GM23338 (cell line): ENCODE data around the gene PPIA. TPM values are rescaled to one million over a fixed set of nuclear protein-coding genes. Genes with fewer than 3 reads are reported as not detected.

ENCODE experiments used
- ATAC-seq: fragments of 200-7000 bp; cut with Tn5 transposase; 3 replicates; pipeline ENCODE4 v1.9.1; 2020
- DNase-seq: peaks from one replicate; pipeline ENCODE4 v3.0.0-alpha.2; 2015; ENCODE audit warnings: low spot score
- H2AFZ ChIP-seq: fragments of 200-600 bp; sonication (generic); 2 replicates; pipeline ENCODE4 v1.8.0; 2016; ENCODE audit warnings: antibody characterized with exemption, mild to moderate bottlenecking, moderate library complexity
- H3F3A ChIP-seq: fragments of 200-600 bp; sonication (generic); replicated peaks from 2 replicates; pipeline ENCODE4 v1.8.0; 2017; ENCODE audit warnings: antibody characterized with exemption, mixed run types, low read depth
- H3K27ac ChIP-seq: fragments of 200-600 bp; sonication (generic); 2 replicates; pipeline ENCODE4 v1.6.1; 2016; ENCODE audit warnings: low read depth
- H3K27me3 ChIP-seq: fragments of 200-600 bp; sonication (generic); 2 replicates; pipeline ENCODE4 v1.8.0; 2016; ENCODE audit warnings: mild to moderate bottlenecking, mixed run types, moderate library complexity; ENCODE audit not compliant: insufficient read depth
- H3K36me3 ChIP-seq: fragments of 200-600 bp; sonication (generic); 2 replicates; pipeline ENCODE4 v1.8.0; 2016; ENCODE audit warnings: mild to moderate bottlenecking; ENCODE audit not compliant: insufficient read depth
- H3K4me1 ChIP-seq: fragments of 200-600 bp; sonication (generic); 2 replicates; pipeline ENCODE4 v1.8.0; 2016; ENCODE audit warnings: mild to moderate bottlenecking, moderate library complexity; ENCODE audit not compliant: insufficient read depth
- H3K4me2 ChIP-seq: fragments of 200-600 bp; sonication (generic); 2 replicates; pipeline ENCODE4 v1.7.1; 2017; ENCODE audit warnings: mixed run types
- H3K4me3 ChIP-seq: fragments of 200-600 bp; sonication (generic); 2 replicates; pipeline ENCODE4 v1.6.1; 2016; ENCODE audit warnings: mixed run types
- H3K79me2 ChIP-seq: fragments of 200-600 bp; sonication (generic); replicated peaks from 2 replicates; pipeline ENCODE4 v1.8.0; 2017; ENCODE audit warnings: mild to moderate bottlenecking; ENCODE audit not compliant: insufficient read depth
- H3K9me2 ChIP-seq: fragments of 200-600 bp; sonication (generic); 2 replicates; pipeline ENCODE4 v1.8.0; 2017; ENCODE audit not compliant: insufficient read depth
- H4K20me1 ChIP-seq: fragments of 200-600 bp; sonication (generic); replicated peaks from 2 replicates; pipeline ENCODE4 v1.8.0; 2017; ENCODE audit warnings: mild to moderate bottlenecking; ENCODE audit not compliant: insufficient read depth
- H3K27ac Mint-ChIP-seq: 2 replicates; pipeline ENCODE4 v1.8.0; 2020; ENCODE audit warnings: inconsistent platforms, mild to moderate bottlenecking, moderate library complexity, mixed read lengths
- H3K27me3 Mint-ChIP-seq: 3 replicates; pipeline ENCODE4 v1.8.0; 2022; ENCODE audit warnings: low read depth, mild to moderate bottlenecking, moderate library complexity, mixed read lengths, inconsistent platforms; ENCODE audit not compliant: insufficient read depth, poor library complexity
- H3K36me3 Mint-ChIP-seq: 3 replicates; pipeline ENCODE4 v1.8.0; 2021; ENCODE audit warnings: low read depth, mild to moderate bottlenecking, inconsistent platforms, moderate library complexity, mixed read lengths
- H3K4me1 Mint-ChIP-seq: 3 replicates; pipeline ENCODE4 v1.8.0; 2020; ENCODE audit warnings: mild to moderate bottlenecking, inconsistent platforms, mixed read lengths
- H3K4me3 Mint-ChIP-seq: 3 replicates; pipeline ENCODE4 v1.8.0; 2021; ENCODE audit warnings: moderate library complexity, mild to moderate bottlenecking, inconsistent platforms, mixed read lengths
- H3K9me3 Mint-ChIP-seq: 3 replicates; pipeline ENCODE4 v1.8.0; 2020; ENCODE audit warnings: moderate library complexity, mild to moderate bottlenecking, inconsistent platforms, mixed read lengths
- CREB1 ChIP-seq: fragments of 250-450 bp; sonication (Bioruptor Pico); IDR thresholded peaks from 2 replicates; pipeline ENCODE4 v1.5.0; 2020; ENCODE audit warnings: low read depth, mild to moderate bottlenecking, moderate library complexity
- CTCF ChIP-seq, 2 experiments: fragments of 200-600 bp in 1 of 2; sonication (generic) in 1 of 2; conservative IDR thresholded peaks; 2 replicates each; pipeline versions ENCODE4 v1.5.1 to v1.6.1; 2016 to 2017; ENCODE audit warnings: antibody characterized with exemption in 2 of 2, low read depth in 2 of 2, mild to moderate bottlenecking in 2 of 2, moderate library complexity in 1 of 2
- EZH2 ChIP-seq: fragments of 200-600 bp; sonication (generic); IDR thresholded peaks from one replicate; pipeline ENCODE4 v1.8.0; 2017; ENCODE audit warnings: antibody characterized with exemption, mild to moderate bottlenecking, low read depth; ENCODE audit not compliant: unreplicated experiment
- JUNB ChIP-seq: IDR thresholded peaks from one replicate; pipeline ENCODE4 v1.6.1; 2016; ENCODE audit warnings: antibody characterized with exemption; ENCODE audit not compliant: unreplicated experiment
- NANOG ChIP-seq: IDR thresholded peaks from 2 replicates; pipeline ENCODE4 v1.6.1; 2016; ENCODE audit warnings: antibody characterized with exemption, borderline replicate concordance
- POLR2AphosphoS5 ChIP-seq: IDR thresholded peaks from 2 replicates; pipeline ENCODE4 v1.6.1; 2016; ENCODE audit warnings: antibody characterized with exemption, low read depth
- ZNF331 ChIP-seq: fragments of 250-450 bp; sonication (Bioruptor Pico); IDR thresholded peaks from 2 replicates; pipeline ENCODE4 v1.5.0; 2020; ENCODE audit warnings: low read depth, mild to moderate bottlenecking, moderate library complexity
- long read RNA-seq: library from polyadenylated mRNA; unstranded; transcript quantifications from one replicate; pipeline ENCODE4 v2.0.0, GENCODE V29; 2020; ENCODE audit not compliant: unreplicated experiment
- polyA plus RNA-seq: library from polyadenylated mRNA; unstranded; fragments of >200 nt; fragmentation: Nextera tagmentation; extraction: Ambion mirVana; gene quantifications from 2 replicates; pipeline ENCODE4 v1.2.1, GENCODE V29; 2016
- total RNA-seq: library from RNA; depleted of rRNA; stranded (reverse); fragments of >200 nt; shearing (Covaris generic); gene quantifications from 2 replicates; pipeline ENCODE4 v1.2.3, GENCODE V29; 2014; rRNA removed
- TF ChIP-seq, protein P1 (sequence below): IDR thresholded peaks from 2 replicates; pipeline ENCODE4 v1.6.1; 2016; ENCODE audit warnings: antibody characterized with exemption

PPIA gene
- 4,367 and 4,717 TPM in 2 replicates for total RNA-seq
- 6,375 and 6,524 TPM in 2 replicates for polyA plus RNA-seq
- long read RNA-seq, transcript PPIA-204 (5 exons, 2,238 nt) = major isoform, 2,736 of 2,822 reads
- long read RNA-seq, transcript PPIA-201 (6 exons, 818 nt) = minor isoform, 17 of 2,822 reads
- long read RNA-seq, transcript PPIA-208 (6 exons, 907 nt) = minor isoform, 32 of 2,822 reads
- long read RNA-seq, partial matches to known transcripts = 6 of 2,822 reads
- long read RNA-seq, other reads (novel, unspliced or antisense) = 29 of 2,822 reads

- TF ChIP-seq JUNB (no peak), EZH2 (no peak), CREB1 (CRISPR knock-in tag) (peak; percentile 83), POLR2AphosphoS5 (peak; percentile 96), ZNF331 (CRISPR knock-in tag) (no peak), CTCF (conservative IDR thresholded peaks at IDR 0.05; ENCODE audit: low read depth in 2 of 2) (no peak), NANOG (no peak)
- TF ChIP-seq, protein P1, sequence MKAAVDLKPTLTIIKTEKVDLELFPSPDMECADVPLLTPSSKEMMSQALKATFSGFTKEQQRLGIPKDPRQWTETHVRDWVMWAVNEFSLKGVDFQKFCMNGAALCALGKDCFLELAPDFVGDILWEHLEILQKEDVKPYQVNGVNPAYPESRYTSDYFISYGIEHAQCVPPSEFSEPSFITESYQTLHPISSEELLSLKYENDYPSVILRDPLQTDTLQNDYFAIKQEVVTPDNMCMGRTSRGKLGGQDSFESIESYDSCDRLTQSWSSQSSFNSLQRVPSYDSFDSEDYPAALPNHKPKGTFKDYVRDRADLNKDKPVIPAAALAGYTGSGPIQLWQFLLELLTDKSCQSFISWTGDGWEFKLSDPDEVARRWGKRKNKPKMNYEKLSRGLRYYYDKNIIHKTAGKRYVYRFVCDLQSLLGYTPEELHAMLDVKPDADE = no peak
- Histone ChIP-seq H3F3A (peaks cover 42% of the 10 kb centered on the region), H3K9me2 (no peaks in the 10 kb centered on the region), H2AFZ (peak within 1 kb of the TSS; percentile 38; the same call in 1 of the 2 replicates), H3K36me3 (peaks cover 40% of the 10 kb centered on the region), H3K27ac (peak within 1 kb of the TSS; percentile 100), H3K4me2 (peak within 1 kb of the TSS; percentile 99), H3K4me3 (peak within 1 kb of the TSS; percentile 85), H3K27me3 (no peaks in the 10 kb centered on the region), H4K20me1 (peaks cover 40% of the 10 kb centered on the region), H3K79me2 (peaks cover 58% of the 10 kb centered on the region), H3K4me1 (peaks cover 14% of the 10 kb centered on the region)
- Mint-ChIP-seq H3K27me3 (peaks cover 27% of the 10 kb centered on the region), H3K36me3 (peaks cover 48% of the 10 kb centered on the region), H3K4me3 (peak within 1 kb of the TSS; percentile 95), H3K9me3 (peaks cover 3% of the 10 kb centered on the region; the same call in 2 of the 3 replicates), H3K4me1 (peaks cover 17% of the 10 kb centered on the region; the same call in 2 of the 3 replicates), H3K27ac (peak within 1 kb of the TSS; percentile 99)
- ATAC-seq (peak; percentile 89), DNase-seq (peak; percentile 99)
These were observed at the start of gene PPIA for GRCh38 chr7:44796504-44797328. PPIA (plus strand) TSS chr7:44796681; CDS start chr7:44796725, 44 bp downstream.
